IMR-90 (cell line): ENCODE results near the gene SLC22A4. TPM values are rescaled to one million over a fixed set of nuclear protein-coding genes. Genes with fewer than 3 reads are reported as not detected.
A peak's percentile ranks its signal among the peaks of the same experiment; 100 is the strongest.

ENCODE experiments used
- ATAC-seq: fragments of 200-7000 bp; cut with Tn5 transposase; 2 replicates; pipeline ENCODE4 v1.9.1; 2020; ENCODE audit warnings: low read depth, mild to moderate bottlenecking, moderate library complexity
- BruUV-seq: library from RNA; stranded (reverse); fragments of 400-500 nt; replicated peaks from 2 replicates; lab custom pipeline; 2021; lab: Mats Ljungman, UMichigan
- CTCF ChIA-PET: fragments of 300-600 bp; formaldehyde crosslinking; extraction: SDS; loops from one replicate; lab custom pipeline; 2021; ENCODE audit warnings: antibody characterized with exemption; lab: Yijun Ruan, JAX
- POLR2A ChIA-PET: fragments of 300-600 bp; sonication (Branson Sonifier 250); formaldehyde crosslinking; loops from one replicate; lab custom pipeline; 2022; ENCODE audit warnings: antibody characterized with exemption; ENCODE audit not compliant: unreplicated experiment; lab: Charles Lee
- DNase-seq: peaks from one replicate; pipeline ENCODE4 v3.0.0; 2013
- H2AFZ ChIP-seq: replicated peaks from 2 replicates; pipeline ENCODE3; 2013; ENCODE audit warnings: low read length, mild to moderate bottlenecking; ENCODE audit not compliant: poor library complexity
- H2AK5ac ChIP-seq: 2 replicates; pipeline ENCODE4 v1.6.1; 2013; ENCODE audit warnings: low read depth, low read length, inconsistent platforms
- H2AK9ac ChIP-seq: replicated peaks from 2 replicates; pipeline ENCODE3; 2013; ENCODE audit warnings: mild to moderate bottlenecking, low read depth, low read length, moderate library complexity; ENCODE audit not compliant: poor library complexity
- H2BK120ac ChIP-seq: 2 replicates; pipeline ENCODE4 v1.6.1; 2013; ENCODE audit warnings: low read depth, low read length, inconsistent platforms
- H2BK15ac ChIP-seq: 3 replicates; pipeline ENCODE4 v1.6.1; 2013; ENCODE audit warnings: low read depth, low read length, inconsistent platforms
- H2BK20ac ChIP-seq: 2 replicates; pipeline ENCODE4 v1.6.1; 2013; ENCODE audit warnings: low read depth, mild to moderate bottlenecking, inconsistent platforms, low read length, moderate library complexity
- H2BK5ac ChIP-seq: 2 replicates; pipeline ENCODE4 v1.6.1; 2013; ENCODE audit warnings: mild to moderate bottlenecking, low read depth, low read length, inconsistent platforms; ENCODE audit not compliant: poor library complexity, severe bottlenecking
- H3K14ac ChIP-seq: replicated peaks from 2 replicates; pipeline ENCODE4 v1.6.1; 2013; ENCODE audit warnings: low read depth, low read length, inconsistent platforms
- H3K18ac ChIP-seq: 2 replicates; pipeline ENCODE4 v1.6.1; 2013; ENCODE audit warnings: low read depth, low read length, control low read depth
- H3K23ac ChIP-seq: 2 replicates; pipeline ENCODE4 v1.6.1; 2013; ENCODE audit warnings: low read depth, low read length, inconsistent platforms
- H3K27ac ChIP-seq: 2 replicates; pipeline ENCODE4 v1.5.1; 2013; ENCODE audit warnings: mild to moderate bottlenecking, control low read depth, low read length; ENCODE audit not compliant: insufficient read depth
- H3K27me3 ChIP-seq: 2 replicates; pipeline ENCODE4 v1.6.1; 2013; ENCODE audit warnings: low read length; ENCODE audit not compliant: control insufficient read depth, insufficient read depth
- H3K36me3 ChIP-seq: 2 replicates; pipeline ENCODE4 v1.6.1; 2013; ENCODE audit warnings: low read length, mixed read lengths; ENCODE audit not compliant: control insufficient read depth, insufficient read depth
- H3K4ac ChIP-seq: 2 replicates; pipeline ENCODE4 v1.6.1; 2013; ENCODE audit warnings: low read depth, low read length, inconsistent platforms
- H3K4me1 ChIP-seq: 2 replicates; pipeline ENCODE4 v1.6.1; 2013; ENCODE audit warnings: low read length, mixed read lengths; ENCODE audit not compliant: control insufficient read depth, insufficient read depth
- H3K4me2 ChIP-seq: 2 replicates; pipeline ENCODE4 v1.6.1; 2013; ENCODE audit warnings: low read depth, mild to moderate bottlenecking, control low read depth, low read length, moderate library complexity
- H3K4me3 ChIP-seq: 2 replicates; pipeline ENCODE4 v1.5.1; 2013; ENCODE audit warnings: low read depth, mild to moderate bottlenecking, control low read depth, low read length, moderate library complexity; ENCODE audit not compliant: insufficient read depth
- H3K56ac ChIP-seq: 2 replicates; pipeline ENCODE4 v1.6.1; 2013; ENCODE audit warnings: low read length, inconsistent platforms; ENCODE audit not compliant: insufficient read depth; ENCODE audit errors: extremely low read depth
- H3K79me1 ChIP-seq, 2 experiments: 2 replicates each; pipeline ENCODE4 v1.6.1; 2013; ENCODE audit warnings: low read length in 2 of 2, inconsistent platforms in 1 of 2, low read depth in 1 of 2
- H3K9ac ChIP-seq: 2 replicates; pipeline ENCODE4 v1.6.1; 2013; ENCODE audit warnings: low read depth, low read length, control low read depth
- H3K9me1 ChIP-seq: 2 replicates; pipeline ENCODE4 v1.6.1; 2013; ENCODE audit warnings: low read length, inconsistent platforms; ENCODE audit not compliant: insufficient read depth
- H3K9me3 ChIP-seq: 2 replicates; pipeline ENCODE4 v1.6.1; 2013; ENCODE audit warnings: low read length; ENCODE audit not compliant: control insufficient read depth, insufficient read depth
- H4K20me1 ChIP-seq: 2 replicates; pipeline ENCODE4 v1.6.1; 2013; ENCODE audit warnings: low read length, inconsistent platforms; ENCODE audit not compliant: insufficient read depth
- H4K5ac ChIP-seq: 2 replicates; pipeline ENCODE4 v1.6.1; 2013; ENCODE audit warnings: mild to moderate bottlenecking, low read depth, low read length, control low read depth
- H4K8ac ChIP-seq, 2 experiments: 2 replicates each; pipeline ENCODE4 v1.6.1; 2013; ENCODE audit warnings: low read depth in 2 of 2, low read length in 2 of 2, control low read depth in 1 of 2, inconsistent platforms in 1 of 2
- H4K91ac ChIP-seq: 2 replicates; pipeline ENCODE4 v1.6.1; 2013; ENCODE audit warnings: low read depth, low read length, inconsistent platforms; ENCODE audit not compliant: insufficient read depth
- BHLHE40 ChIP-seq: fragments of 150-350 bp; IDR thresholded peaks from 2 replicates; pipeline ENCODE4 v1.6.1; 2016; ENCODE audit warnings: mild to moderate bottlenecking, low read depth, low read length
- CEBPB ChIP-seq: IDR thresholded peaks from 2 replicates; pipeline ENCODE4 v1.6.1; 2012; ENCODE audit warnings: low read depth, low read length, improper control_type of control experiment
- MAZ ChIP-seq: IDR thresholded peaks from 2 replicates; pipeline ENCODE4 v1.6.1; 2012; ENCODE audit warnings: low read depth, mild to moderate bottlenecking, low read length, improper control_type of control experiment, moderate library complexity, borderline replicate concordance
- MXI1 ChIP-seq: IDR thresholded peaks from 2 replicates; pipeline ENCODE4 v1.6.1; 2012; ENCODE audit warnings: low read depth, mild to moderate bottlenecking, low read length, moderate library complexity, borderline replicate concordance
- SMC3 ChIP-seq: fragments of 150-350 bp; IDR thresholded peaks from 2 replicates; pipeline ENCODE4 v1.6.1; 2016; ENCODE audit warnings: low read depth, mild to moderate bottlenecking, antibody characterized with exemption, low read length, moderate library complexity
- WGBS, 2 experiments: methylation state at CpG; one replicate each; pipeline versions ENCODE4 v1.1.5 to v1.1.7; 2013; ENCODE audit warnings: missing lambda C conversion rate in 2 of 2; ENCODE audit not compliant: insufficient read length in 1 of 2; ENCODE audit errors: extremely low coverage in 2 of 2; 5-methylcytosine and 5-hydroxymethylcytosine counted together
- dilution Hi-C: fragments of 300-500 bp; cut with HindIII; formaldehyde crosslinking; loops from one replicate; pipeline ENCODE4 v1.14.3; 2018; ENCODE audit warnings: low sequenced_read_pairs; ENCODE audit not compliant: unreplicated experiment
- in situ Hi-C: fragments of 300-500 bp; cut with MboI; formaldehyde crosslinking; loops from 3 replicates; pipeline ENCODE4 v1.14.3; 2019; ENCODE audit warnings: low sequenced_read_pairs, inconsistent platforms, mixed read lengths
- intact Hi-C: fragments of 100-400 bp; cut with micrococcal nuclease; formaldehyde crosslinking; loops from 2 replicates; pipeline ENCODE4 v1.10.0; 2022
- polyA plus RNA-seq, 3 experiments: library from polyadenylated mRNA; depleted of rRNA; stranded (reverse); fragments of >200 nt; gene quantifications; 2 replicates each; pipeline ENCODE4 v1.2.3, GENCODE V29; 2012; ENCODE audit warnings: low replicate concordance in 1 of 3
- total RNA-seq: library from RNA; depleted of rRNA; stranded (reverse); fragments of >200 nt; gene quantifications from 2 replicates; pipeline ENCODE4 v1.2.3, GENCODE V29; 2012
- TF ChIP-seq, protein P1 (sequence below): fragments of 150-350 bp; IDR thresholded peaks from 2 replicates; pipeline ENCODE4 v1.6.1; 2016; ENCODE audit warnings: low read depth, mild to moderate bottlenecking, low read length, moderate library complexity, borderline replicate concordance

SLC22A4 gene
- total and polyA plus RNA-seq, 2 of the 4 experiments (the other 2 are of a cell fraction), result 2.6 to 3.2 TPM

GRCh38 chr5:132268769-132269551 lies 25.2 kb upstream of the SLC22A4 start:
- peak overlapping the region; percentile 62 for H2BK5ac ChIP-seq
- H3K14ac ChIP-seq, result peak overlapping the region; percentile 85
- H3K79me1 ChIP-seq, result peaks cover 21 to 66% of the 10 kb centered on the region in 2 experiments
- H3K4me2 ChIP-seq, result no peak overlapping the region
- ChIA-PET CTCF (interaction anchor here (1.1 kb wide), 1 partner anchor 44 kb away, joined by 3 read pairs; no protein-coding TSS in a partner anchor), POLR2A (interaction anchor here (0.6 kb wide), 1 partner anchor 189 kb away, joined by 8 read pairs; no protein-coding TSS in a partner anchor)
- H2BK20ac ChIP-seq, result no peak overlapping the region
- peak overlapping the region in 1 of 2 experiments; percentile 66; a peak in 3 of 4 replicates for H4K8ac ChIP-seq
- peak overlapping the region; percentile 39; the same call in 1 of the 2 replicates for H2BK120ac ChIP-seq
- H3K18ac ChIP-seq, result peak overlapping the region; percentile 45; the same call in 1 of the 2 replicates
- TF ChIP-seq BHLHE40 (peak; percentile 84), MXI1 (peak; percentile 67; the same call in 1 of the 2 replicates), SMC3 (no peak), CEBPB (peak; percentile 39; the same call in 1 of the 2 replicates), MAZ (peak; percentile 33; the same call in 1 of the 2 replicates)
- TF ChIP-seq, protein P1, sequence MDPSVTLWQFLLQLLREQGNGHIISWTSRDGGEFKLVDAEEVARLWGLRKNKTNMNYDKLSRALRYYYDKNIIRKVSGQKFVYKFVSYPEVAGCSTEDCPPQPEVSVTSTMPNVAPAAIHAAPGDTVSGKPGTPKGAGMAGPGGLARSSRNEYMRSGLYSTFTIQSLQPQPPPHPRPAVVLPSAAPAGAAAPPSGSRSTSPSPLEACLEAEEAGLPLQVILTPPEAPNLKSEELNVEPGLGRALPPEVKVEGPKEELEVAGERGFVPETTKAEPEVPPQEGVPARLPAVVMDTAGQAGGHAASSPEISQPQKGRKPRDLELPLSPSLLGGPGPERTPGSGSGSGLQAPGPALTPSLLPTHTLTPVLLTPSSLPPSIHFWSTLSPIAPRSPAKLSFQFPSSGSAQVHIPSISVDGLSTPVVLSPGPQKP, result no peak
- BruUV-seq, result no TSS peak
- H3K36me3 ChIP-seq, result peaks cover 64% of the 10 kb centered on the region
- H3K27ac ChIP-seq, result peak overlapping the region; percentile 4
- peak; percentile 76 for DNase-seq
- H3K4ac ChIP-seq, result peak overlapping the region; percentile 85
- peaks cover 44% of the 10 kb centered on the region for H3K4me1 ChIP-seq
- H4K20me1 ChIP-seq, result peaks cover 3% of the 10 kb centered on the region
- peak overlapping the region; percentile 38 for H2AFZ ChIP-seq
- peak overlapping the region; percentile 73 for H4K91ac ChIP-seq
- dilution Hi-C loops, result no loop called here
- peak overlapping the region; percentile 87; the same call in 1 of the 2 replicates for H2AK5ac ChIP-seq
- peak overlapping the region; percentile 12; the same call in 1 of the 2 replicates for H4K5ac ChIP-seq
- intact Hi-C loops, result loop anchor here (2.0 kb wide), 1 partner anchor 100 kb away; the partner anchor contains the start of gene SLC22A5
- no peak overlapping the region for H3K9ac ChIP-seq
- in situ Hi-C loops, result no loop called here
- H3K4me3 ChIP-seq, result no peak overlapping the region
- H3K27me3 ChIP-seq, result no peaks in the 10 kb centered on the region
- peak overlapping the region; percentile 52; the same call in 1 of the 3 replicates for H2BK15ac ChIP-seq
- peaks cover 58% of the 10 kb centered on the region for H3K9me1 ChIP-seq
- no peak overlapping the region for H3K56ac ChIP-seq
- WGBS, 2 experiments, result no CpG with 5 or more reads among the region's 8 CpGs
- H3K9me3 ChIP-seq, result no peaks in the 10 kb centered on the region
- H2AK9ac ChIP-seq, result peak overlapping the region; percentile 87
- peak overlapping the region; percentile 46; the same call in 1 of the 2 replicates for H3K23ac ChIP-seq
- peak; percentile 21 for ATAC-seq
